HG02759 (cell line): ENCODE measurements around the gene ATXN1.
A peak's percentile ranks its signal among the peaks of the same experiment; 100 is the strongest.

Source experiments
- ATAC-seq: cut with Tn5 transposase; IDR thresholded peaks from one replicate; pipeline ENCODE4 v1.9.1; 2021; ENCODE audit warnings: mild to moderate bottlenecking, moderate library complexity; ENCODE audit not compliant: unreplicated experiment

The ATXN1 gene

GRCh38 chr6:16355699-16356446, 405.4 kb downstream of the ATXN1 start:
- no peak for ATAC-seq

GRCh38 chr6:16355238-16355637, 406.0 kb downstream of the ATXN1 start:
- no peak for ATAC-seq

GRCh38 chr6:16354692-16355091, 406.6 kb downstream of the ATXN1 start:
- ATAC-seq, result no peak

GRCh38 chr6:16352821-16353438, 408.3 kb downstream of the ATXN1 start:
- no peak for ATAC-seq

- ATAC-seq, result no peak
These were observed 409.0 kb downstream of the ATXN1 start for GRCh38 chr6:16352258-16352635.

GRCh38 chr6:16349544-16349943, 411.7 kb downstream of the ATXN1 start:
- ATAC-seq, result no peak

GRCh38 chr6:16346831-16347230, 414.4 kb downstream of the ATXN1 start:
- ATAC-seq, result no peak

GRCh38 chr6:16345449-16346330, 415.6 kb downstream of the ATXN1 start:
- no peak for ATAC-seq

- no peak for ATAC-seq
These were observed 416.5 kb downstream of the ATXN1 start for GRCh38 chr6:16344756-16345155.

- ATAC-seq, result no peak
These were observed 417.7 kb downstream of the ATXN1 start for GRCh38 chr6:16343593-16343992.

GRCh38 chr6:16339265-16339587, 422.0 kb downstream of the ATXN1 start:
- ATAC-seq, result no peak

- ATAC-seq, result no peak
These were observed 422.5 kb downstream of the ATXN1 start for GRCh38 chr6:16338577-16339264.

GRCh38 chr6:16337295-16337975, 423.8 kb downstream of the ATXN1 start:
- ATAC-seq, result no peak

- ATAC-seq, result no peak
These were observed 424.4 kb downstream of the ATXN1 start for GRCh38 chr6:16336911-16337294.

GRCh38 chr6:16336056-16336818, 425.0 kb downstream of the ATXN1 start:
- no peak for ATAC-seq

- ATAC-seq, result no peak
These were observed 426.1 kb downstream of the ATXN1 start for GRCh38 chr6:16335176-16335575.

- ATAC-seq, result no peak
These were observed 426.6 kb downstream of the ATXN1 start for GRCh38 chr6:16334671-16335070.

GRCh38 chr6:16333580-16333979, 427.7 kb downstream of the ATXN1 start:
- ATAC-seq, result no peak

GRCh38 chr6:16332175-16332542, 429.1 kb downstream of the ATXN1 start:
- peak; percentile 83 for ATAC-seq
